ENCODE measurements around the gene DACH1. TPM values are rescaled to one million over a fixed set of nuclear protein-coding genes. Genes with fewer than 3 reads are reported as not detected.

DACH1 gene
- total RNA-seq, 1 experiment from 2014 or later: 0.31 TPM

GRCh38 chr13:71412231-71412630, 454.8 kb downstream of the DACH1 start (continued):
- TF ChIP-seq PRRX2 (CRISPR knock-in tag; IDR thresholded peaks at IDR 0.05): no peak
- no peak for TF ChIP-seq TEAD1 (CRISPR knock-in tag; IDR thresholded peaks at IDR 0.05)
- no peak for TF ChIP-seq SP1 (CRISPR knock-in tag; conservative IDR thresholded peaks at IDR 0.05)
- TF ChIP-seq ZNF425 (CRISPR knock-in tag; conservative IDR thresholded peaks at IDR 0.05): no peak
- TF ChIP-seq MXD4 (CRISPR knock-in tag; IDR thresholded peaks at IDR 0.05; ENCODE audit: borderline replicate concordance): no peak
- TF ChIP-seq ZNF138 (CRISPR knock-in tag; conservative IDR thresholded peaks at IDR 0.05): no peak
- no peak for TF ChIP-seq NFATC4 (CRISPR knock-in tag; IDR thresholded peaks at IDR 0.05)
- no peak for TF ChIP-seq SMAD4 (CRISPR knock-in tag; IDR thresholded peaks at IDR 0.05)
- no peak for TF ChIP-seq FOXJ3 (CRISPR knock-in tag; IDR thresholded peaks at IDR 0.05; ENCODE audit: borderline replicate concordance)
- TF ChIP-seq ATF3 (CRISPR knock-in tag; conservative IDR thresholded peaks at IDR 0.05): no peak
- no peak for TF ChIP-seq ESRRA (CRISPR knock-in tag; IDR thresholded peaks at IDR 0.05; ENCODE audit: borderline replicate concordance)

DNA sequence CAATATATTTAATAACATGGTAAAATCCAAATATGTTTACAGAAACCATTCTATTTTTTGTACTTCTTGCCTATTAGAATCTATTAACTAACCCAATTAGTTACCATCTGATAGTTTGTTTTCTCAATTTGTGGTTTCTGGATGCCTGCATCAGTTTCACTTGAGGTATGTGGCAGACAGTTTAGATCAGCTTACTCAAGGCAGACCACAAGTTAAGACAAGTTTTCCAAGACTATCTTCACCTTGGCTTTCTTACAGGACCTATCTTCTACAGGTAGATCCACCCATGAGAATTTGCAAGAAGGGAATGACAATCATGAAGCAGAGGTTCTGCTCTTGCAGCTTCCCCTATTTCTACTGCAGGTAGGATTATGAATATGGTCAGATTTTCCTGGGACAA, 458.6 kb downstream of the DACH1 start:
- DNase-seq (ENCODE audit: low spot score) (no peak), ATAC-seq (no peak)
- POLR2A ChIA-PET: no interaction called here
- Mint-ChIP-seq H3K4me3 (no peak overlapping the region), H3K27ac (no peak overlapping the region), H3K9me3 (no peaks in the 10 kb centered on the region), H3K27me3 (ENCODE audit: low read depth) (no peaks in the 10 kb centered on the region), H3K4me1 (no peaks in the 10 kb centered on the region), H3K36me3 (no peaks in the 10 kb centered on the region)
- TF ChIP-seq ZNF416 (CRISPR knock-in tag; IDR thresholded peaks at IDR 0.05): no peak
- no peak for TF ChIP-seq CBFB (CRISPR knock-in tag; IDR thresholded peaks at IDR 0.05; ENCODE audit: low read depth)
- TF ChIP-seq EMX1 (CRISPR knock-in tag; IDR thresholded peaks at IDR 0.05): no peak
- no peak for TF ChIP-seq GTF2I (CRISPR knock-in tag; conservative IDR thresholded peaks at IDR 0.05)
- TF ChIP-seq ATF3 (CRISPR knock-in tag; conservative IDR thresholded peaks at IDR 0.05): no peak
- CTCF ChIA-PET: no interaction called here

GRCh38 chr13:71399631-71400215, 467.3 kb downstream of the DACH1 start:
- no peaks in the 10 kb centered on the region for H3K9me3 Mint-ChIP-seq
- CTCF ChIA-PET: no interaction called here
- no peaks in the 10 kb centered on the region for H3K27me3 Mint-ChIP-seq (ENCODE audit: low read depth)
- POLR2A ChIA-PET: no interaction called here
- no peak overlapping the region for H3K27ac Mint-ChIP-seq
- ATAC-seq (no peak), DNase-seq (ENCODE audit: low spot score) (no peak)
- H3K4me3 Mint-ChIP-seq: no peak overlapping the region
- no peaks in the 10 kb centered on the region for H3K36me3 Mint-ChIP-seq
- H3K4me1 Mint-ChIP-seq: no peaks in the 10 kb centered on the region
- TF ChIP-seq ZNF396 (CRISPR knock-in tag; IDR thresholded peaks at IDR 0.05; ENCODE audit: borderline replicate concordance): no peak
- TF ChIP-seq CDX4 (CRISPR knock-in tag; IDR thresholded peaks at IDR 0.05; ENCODE audit: borderline replicate concordance): no peak
- no peak for TF ChIP-seq ZNF232 (CRISPR knock-in tag; IDR thresholded peaks at IDR 0.05)
- TF ChIP-seq, protein P1, sequence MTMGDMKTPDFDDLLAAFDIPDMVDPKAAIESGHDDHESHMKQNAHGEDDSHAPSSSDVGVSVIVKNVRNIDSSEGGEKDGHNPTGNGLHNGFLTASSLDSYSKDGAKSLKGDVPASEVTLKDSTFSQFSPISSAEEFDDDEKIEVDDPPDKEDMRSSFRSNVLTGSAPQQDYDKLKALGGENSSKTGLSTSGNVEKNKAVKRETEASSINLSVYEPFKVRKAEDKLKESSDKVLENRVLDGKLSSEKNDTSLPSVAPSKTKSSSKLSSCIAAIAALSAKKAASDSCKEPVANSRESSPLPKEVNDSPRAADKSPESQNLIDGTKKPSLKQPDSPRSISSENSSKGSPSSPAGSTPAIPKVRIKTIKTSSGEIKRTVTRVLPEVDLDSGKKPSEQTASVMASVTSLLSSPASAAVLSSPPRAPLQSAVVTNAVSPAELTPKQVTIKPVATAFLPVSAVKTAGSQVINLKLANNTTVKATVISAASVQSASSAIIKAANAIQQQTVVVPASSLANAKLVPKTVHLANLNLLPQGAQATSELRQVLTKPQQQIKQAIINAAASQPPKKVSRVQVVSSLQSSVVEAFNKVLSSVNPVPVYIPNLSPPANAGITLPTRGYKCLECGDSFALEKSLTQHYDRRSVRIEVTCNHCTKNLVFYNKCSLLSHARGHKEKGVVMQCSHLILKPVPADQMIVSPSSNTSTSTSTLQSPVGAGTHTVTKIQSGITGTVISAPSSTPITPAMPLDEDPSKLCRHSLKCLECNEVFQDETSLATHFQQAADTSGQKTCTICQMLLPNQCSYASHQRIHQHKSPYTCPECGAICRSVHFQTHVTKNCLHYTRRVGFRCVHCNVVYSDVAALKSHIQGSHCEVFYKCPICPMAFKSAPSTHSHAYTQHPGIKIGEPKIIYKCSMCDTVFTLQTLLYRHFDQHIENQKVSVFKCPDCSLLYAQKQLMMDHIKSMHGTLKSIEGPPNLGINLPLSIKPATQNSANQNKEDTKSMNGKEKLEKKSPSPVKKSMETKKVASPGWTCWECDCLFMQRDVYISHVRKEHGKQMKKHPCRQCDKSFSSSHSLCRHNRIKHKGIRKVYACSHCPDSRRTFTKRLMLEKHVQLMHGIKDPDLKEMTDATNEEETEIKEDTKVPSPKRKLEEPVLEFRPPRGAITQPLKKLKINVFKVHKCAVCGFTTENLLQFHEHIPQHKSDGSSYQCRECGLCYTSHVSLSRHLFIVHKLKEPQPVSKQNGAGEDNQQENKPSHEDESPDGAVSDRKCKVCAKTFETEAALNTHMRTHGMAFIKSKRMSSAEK (CRISPR knock-in tag; IDR thresholded peaks at IDR 0.05; ENCODE audit: borderline replicate concordance): no peak
- TF ChIP-seq ERG (CRISPR knock-in tag; IDR thresholded peaks at IDR 0.05): no peak
- TF ChIP-seq, protein P2, sequence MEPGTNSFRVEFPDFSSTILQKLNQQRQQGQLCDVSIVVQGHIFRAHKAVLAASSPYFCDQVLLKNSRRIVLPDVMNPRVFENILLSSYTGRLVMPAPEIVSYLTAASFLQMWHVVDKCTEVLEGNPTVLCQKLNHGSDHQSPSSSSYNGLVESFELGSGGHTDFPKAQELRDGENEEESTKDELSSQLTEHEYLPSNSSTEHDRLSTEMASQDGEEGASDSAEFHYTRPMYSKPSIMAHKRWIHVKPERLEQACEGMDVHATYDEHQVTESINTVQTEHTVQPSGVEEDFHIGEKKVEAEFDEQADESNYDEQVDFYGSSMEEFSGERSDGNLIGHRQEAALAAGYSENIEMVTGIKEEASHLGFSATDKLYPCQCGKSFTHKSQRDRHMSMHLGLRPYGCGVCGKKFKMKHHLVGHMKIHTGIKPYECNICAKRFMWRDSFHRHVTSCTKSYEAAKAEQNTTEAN (CRISPR knock-in tag; IDR thresholded peaks at IDR 0.05): no peak
- TF ChIP-seq PRRX2 (CRISPR knock-in tag; IDR thresholded peaks at IDR 0.05): no peak
- TF ChIP-seq NR2C2 (CRISPR knock-in tag; IDR thresholded peaks at IDR 0.05): no peak
- TF ChIP-seq IRF2 (CRISPR knock-in tag; IDR thresholded peaks at IDR 0.05; ENCODE audit: borderline replicate concordance, low read depth): no peak
